Activated CD4-positive, alpha-beta T cell treated with anti-CD3 and anti-CD28 coated beads for 24 hours (primary cell): ENCODE data around the gene SFXN5.
"Not testable (repeated sequence)": the region's sequence is repeated elsewhere in the genome, so short reads cannot be mapped to it uniquely, and the experiment has no call there.

Source experiments
- DNase-seq, 2 donors: peaks; one replicate each; pipeline ENCODE4 v3.0.0-alpha.2; 2020; ENCODE audit warnings: low read depth in 2 of 2

The SFXN5 gene

GRCh38 chr2:73071360-73072128 is at the start of gene SFXN5:
SFXN5 (minus strand) TSS chr2:73071712; CDS start chr2:73071705, 7 bp downstream.
- DNase-seq, result peak; percentile 93 to 97

- DNase-seq, result not testable (repeated sequence)
Observed at GRCh38 chr2:73119611-73120239, 48.2 kb upstream of the SFXN5 start.

- no peak for DNase-seq
Observed at GRCh38 chr2:73117441-73117840, 45.9 kb upstream of the SFXN5 start.

GRCh38 chr2:73116182-73116960 is 44.9 kb upstream of the SFXN5 start:
- DNase-seq, result no peak

GRCh38 chr2:73114273-73114867 is 42.9 kb upstream of the SFXN5 start:
- DNase-seq, result no peak

GRCh38 chr2:73112913-73113854 is 41.7 kb upstream of the SFXN5 start, which contains the start of gene RAB11FIP5:
RAB11FIP5 (minus strand) TSS chr2:73112948; CDS start chr2:73112777, 171 bp downstream.
- DNase-seq, result peak; percentile 64 to 68

GRCh38 chr2:73112026-73112912 is 40.8 kb upstream of the SFXN5 start:
- peak in 1 of 2 donors; percentile 9 for DNase-seq

GRCh38 chr2:73111073-73112025 is 39.8 kb upstream of the SFXN5 start:
- DNase-seq, result no peak

GRCh38 chr2:73110168-73111072 is 38.9 kb upstream of the SFXN5 start:
- DNase-seq, result no peak

GRCh38 chr2:73109431-73110167 is 38.1 kb upstream of the SFXN5 start:
- DNase-seq, result no peak

GRCh38 chr2:73107211-73107926 is 35.9 kb upstream of the SFXN5 start:
- DNase-seq, result no peak

- no peak for DNase-seq
Observed at GRCh38 chr2:73106791-73107190, 35.3 kb upstream of the SFXN5 start.

GRCh38 chr2:73105511-73105971 is 34.0 kb upstream of the SFXN5 start:
- DNase-seq, result no peak

- no peak for DNase-seq
Observed at GRCh38 chr2:73104933-73105332, 33.4 kb upstream of the SFXN5 start.

- DNase-seq, result no peak
Observed at GRCh38 chr2:73103018-73103542, 31.6 kb upstream of the SFXN5 start.
